Omental fat pad (tissue), 4 donors: ENCODE data around the gene PHKB. TPM values are rescaled to one million over a fixed set of nuclear protein-coding genes. Genes with fewer than 3 reads are reported as not detected.
"Not testable (repeated sequence)": the region's sequence is repeated elsewhere in the genome, so short reads cannot be mapped to it uniquely, and the experiment has no call there.

Experiments used
- ATAC-seq: fragments of 150-250 bp; one replicate; pipeline ENCODE4 v1.9.1; 2016; ENCODE audit warnings: mild to moderate bottlenecking, moderate library complexity; ENCODE audit not compliant: low FRiP score
- DNase-seq: peaks from one replicate; pipeline ENCODE4 v3.0.0-alpha.2; 2019; ENCODE audit warnings: low spot score
- total RNA-seq, 4 donors: library from RNA; depleted of rRNA; stranded (reverse); fragments of >200 nt; gene quantifications; one replicate each; pipeline ENCODE4 v1.1.0, GENCODE V29; 2016
- TF ChIP-seq, protein P1 (sequence below), 3 donors: fragments of 450-650 bp; IDR thresholded peaks; one replicate each; pipeline ENCODE4 v1.5.1; 2016 to 2017; ENCODE audit warnings: antibody characterized with exemption in 3 of 3, mild to moderate bottlenecking in 3 of 3, moderate library complexity in 2 of 3

Gene PHKB
- total RNA-seq, 4 donors from 2014 or later = 55.1 to 112 (median 66.4) TPM

DNA sequence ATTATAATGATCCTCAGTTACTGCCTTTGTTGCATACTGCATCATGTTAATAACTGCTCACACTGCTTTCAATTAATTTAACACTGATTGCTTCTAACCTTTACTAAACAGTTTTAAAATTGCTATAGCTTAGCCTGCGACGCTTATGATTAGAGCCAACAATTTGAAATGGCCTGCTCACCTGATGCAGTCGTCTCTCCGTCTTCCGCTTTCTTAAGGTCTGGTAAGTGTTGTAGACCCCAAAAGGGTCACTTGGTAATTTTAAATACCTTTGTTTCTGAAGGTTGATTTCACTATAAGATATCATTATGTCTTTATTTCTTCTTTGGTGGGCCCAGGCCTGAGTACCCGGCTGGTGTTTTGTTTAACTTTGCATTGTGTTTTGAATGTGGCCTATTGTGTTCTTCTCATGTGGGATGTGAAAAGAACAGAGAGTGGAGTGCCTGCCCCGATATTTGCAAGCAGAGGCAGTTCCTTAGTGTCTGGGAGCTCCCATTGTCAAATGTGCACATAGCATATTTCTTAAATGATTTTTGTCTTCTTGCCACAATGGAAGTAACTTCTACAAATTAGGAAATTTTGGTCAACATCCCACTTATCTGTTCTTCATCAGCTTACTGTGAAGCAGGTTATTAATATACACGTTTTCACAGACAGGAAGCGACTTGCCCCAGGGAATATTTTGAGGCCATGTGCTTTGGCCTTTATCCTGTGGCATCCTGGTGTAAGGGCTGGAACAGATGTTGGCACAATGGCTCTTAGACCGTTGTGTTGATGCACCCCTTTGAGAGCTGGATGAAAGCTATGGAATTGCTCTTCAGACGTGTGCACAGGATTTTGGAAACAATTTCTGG is 2.9 kb downstream of the PHKB start:
- TF ChIP-seq, protein P1, sequence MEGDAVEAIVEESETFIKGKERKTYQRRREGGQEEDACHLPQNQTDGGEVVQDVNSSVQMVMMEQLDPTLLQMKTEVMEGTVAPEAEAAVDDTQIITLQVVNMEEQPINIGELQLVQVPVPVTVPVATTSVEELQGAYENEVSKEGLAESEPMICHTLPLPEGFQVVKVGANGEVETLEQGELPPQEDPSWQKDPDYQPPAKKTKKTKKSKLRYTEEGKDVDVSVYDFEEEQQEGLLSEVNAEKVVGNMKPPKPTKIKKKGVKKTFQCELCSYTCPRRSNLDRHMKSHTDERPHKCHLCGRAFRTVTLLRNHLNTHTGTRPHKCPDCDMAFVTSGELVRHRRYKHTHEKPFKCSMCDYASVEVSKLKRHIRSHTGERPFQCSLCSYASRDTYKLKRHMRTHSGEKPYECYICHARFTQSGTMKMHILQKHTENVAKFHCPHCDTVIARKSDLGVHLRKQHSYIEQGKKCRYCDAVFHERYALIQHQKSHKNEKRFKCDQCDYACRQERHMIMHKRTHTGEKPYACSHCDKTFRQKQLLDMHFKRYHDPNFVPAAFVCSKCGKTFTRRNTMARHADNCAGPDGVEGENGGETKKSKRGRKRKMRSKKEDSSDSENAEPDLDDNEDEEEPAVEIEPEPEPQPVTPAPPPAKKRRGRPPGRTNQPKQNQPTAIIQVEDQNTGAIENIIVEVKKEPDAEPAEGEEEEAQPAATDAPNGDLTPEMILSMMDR (IDR thresholded peaks at IDR 0.05) = no peak
- DNase-seq (no peak), ATAC-seq (no peak)

DNA sequence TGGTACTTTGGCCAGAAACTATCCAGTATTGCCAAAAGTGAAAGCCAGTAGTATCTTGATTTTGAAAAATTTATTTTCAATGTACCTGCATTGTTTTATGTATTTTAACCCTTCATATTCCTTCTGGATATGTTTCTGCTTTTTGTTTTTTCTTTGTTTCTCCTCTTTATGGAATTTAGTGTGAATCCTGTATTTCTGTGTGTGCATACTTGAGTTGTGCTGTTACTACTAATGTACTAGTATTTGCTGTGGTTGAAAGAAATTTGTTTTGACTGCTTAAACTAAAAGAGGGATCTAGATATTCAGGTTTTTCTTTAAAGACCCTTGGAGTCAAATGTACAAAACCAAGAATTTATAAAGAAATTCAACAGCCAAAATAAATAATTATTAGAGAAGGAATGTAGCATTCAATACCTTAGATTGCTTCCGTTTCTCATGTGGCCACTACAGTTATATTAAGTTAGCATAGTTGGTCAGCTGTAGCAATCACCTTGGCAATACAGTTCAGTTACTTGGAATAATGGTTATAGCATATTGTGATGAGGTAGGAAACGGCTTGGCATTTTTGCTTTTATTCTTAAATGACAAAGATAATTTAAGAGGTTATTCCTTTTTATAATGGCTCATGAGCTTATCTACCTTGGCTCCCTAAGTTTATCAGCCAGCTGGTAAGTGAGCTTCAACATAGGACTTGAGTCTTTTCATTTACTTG is 4.9 kb downstream of the PHKB start:
- DNase-seq = no peak

DNA sequence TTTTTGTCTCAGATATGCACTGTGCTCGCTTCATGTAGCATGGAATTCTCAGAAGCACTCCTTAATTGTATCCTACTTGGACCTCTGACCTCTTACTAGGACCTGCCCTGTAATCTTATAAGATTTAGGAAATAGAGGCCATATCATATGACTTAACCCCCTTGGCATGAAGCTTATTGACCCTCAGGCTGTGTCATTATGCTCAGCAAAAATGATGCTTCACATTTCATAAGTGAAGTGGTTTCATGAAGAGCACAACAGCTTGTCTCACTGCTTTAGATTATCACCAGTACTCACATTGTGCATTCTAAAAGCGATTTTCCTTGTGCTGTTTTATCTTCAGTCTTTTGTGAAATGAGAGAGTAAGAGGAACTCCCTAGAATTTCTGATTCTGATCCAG is 6.4 kb downstream of the PHKB start:
- ATAC-seq = no peak
- TF ChIP-seq, protein P1 (IDR thresholded peaks at IDR 0.05) = no peak
- DNase-seq = no peak

More for the DNA sequence above, 4.9 kb downstream of the PHKB start:
- TF ChIP-seq, protein P1 (IDR thresholded peaks at IDR 0.05) = no peak
- ATAC-seq = no peak

DNA sequence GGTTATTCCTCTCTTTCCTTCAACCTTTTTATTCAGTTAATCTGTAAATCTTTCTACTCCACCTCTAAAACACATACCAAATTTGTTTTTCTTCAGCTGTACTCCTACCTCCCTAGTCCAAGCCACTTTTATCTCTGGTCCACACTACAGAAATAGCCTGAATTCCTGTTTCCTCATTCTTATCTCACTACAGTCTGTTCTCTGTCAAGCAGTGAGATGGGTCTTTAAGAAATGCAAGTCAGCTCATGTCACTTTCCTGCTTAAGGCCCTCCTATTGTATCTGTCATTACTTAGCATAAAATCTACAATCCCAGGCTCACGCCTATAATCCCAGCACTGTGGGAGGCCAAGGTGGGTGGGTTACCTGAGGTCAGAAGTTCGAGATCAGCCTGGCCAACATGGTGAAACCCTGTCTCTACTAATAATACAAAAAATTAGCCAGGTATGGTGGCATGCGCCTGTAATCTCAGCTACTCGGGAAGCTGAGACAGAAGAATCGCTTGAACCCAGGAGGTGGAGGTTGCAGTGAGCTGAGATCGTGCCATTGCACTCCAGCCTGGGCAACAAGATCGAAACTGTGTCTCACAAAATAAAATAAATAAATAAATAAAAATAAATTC is 7.0 kb downstream of the PHKB start:
- DNase-seq, ATAC-seq: not testable (repeated sequence)

DNA sequence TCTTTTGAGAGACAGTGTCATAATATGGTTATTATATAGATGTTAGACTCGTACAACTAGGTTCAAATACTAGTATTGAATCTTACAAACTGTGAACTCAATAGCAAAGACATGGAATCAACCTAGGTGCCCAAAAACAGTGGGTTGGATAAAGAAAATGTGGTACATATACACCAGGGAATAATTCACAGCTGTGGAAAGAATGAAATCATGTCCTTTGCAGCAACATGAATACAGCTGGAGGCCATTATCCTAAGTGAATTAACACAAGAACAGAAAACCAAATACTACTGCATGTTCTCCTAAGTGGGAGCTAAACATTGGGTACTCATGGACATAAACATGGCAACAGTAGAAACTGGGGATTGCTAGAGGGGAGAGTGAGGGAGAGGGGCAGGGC is 8.1 kb downstream of the PHKB start:
- no peak for ATAC-seq
- TF ChIP-seq, protein P1 (IDR thresholded peaks at IDR 0.05) = no peak

DNA sequence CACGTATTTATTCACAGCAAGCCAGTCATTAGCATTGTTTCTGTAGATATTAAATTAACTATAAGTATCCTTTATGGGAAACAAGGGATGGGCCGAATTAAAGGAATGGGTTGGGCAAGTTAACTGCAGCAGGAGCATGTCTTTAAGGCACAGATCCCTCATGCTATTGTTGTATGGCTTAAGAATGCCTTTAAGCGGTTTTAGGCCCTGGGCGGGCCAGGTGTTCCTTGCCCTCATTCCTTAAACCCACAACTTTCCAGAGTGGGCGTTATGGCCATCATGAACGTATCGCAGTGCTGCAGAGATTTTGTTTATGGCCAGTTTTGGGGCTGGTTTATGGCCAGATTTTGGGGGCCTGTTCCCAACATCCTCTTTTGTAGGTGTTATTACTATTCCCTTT is 9.1 kb downstream of the PHKB start:
- no peak for DNase-seq
- TF ChIP-seq, protein P1 (IDR thresholded peaks at IDR 0.05) = no peak
- ATAC-seq = no peak

More for the DNA sequence above, 8.1 kb downstream of the PHKB start:
- no peak for DNase-seq

DNA sequence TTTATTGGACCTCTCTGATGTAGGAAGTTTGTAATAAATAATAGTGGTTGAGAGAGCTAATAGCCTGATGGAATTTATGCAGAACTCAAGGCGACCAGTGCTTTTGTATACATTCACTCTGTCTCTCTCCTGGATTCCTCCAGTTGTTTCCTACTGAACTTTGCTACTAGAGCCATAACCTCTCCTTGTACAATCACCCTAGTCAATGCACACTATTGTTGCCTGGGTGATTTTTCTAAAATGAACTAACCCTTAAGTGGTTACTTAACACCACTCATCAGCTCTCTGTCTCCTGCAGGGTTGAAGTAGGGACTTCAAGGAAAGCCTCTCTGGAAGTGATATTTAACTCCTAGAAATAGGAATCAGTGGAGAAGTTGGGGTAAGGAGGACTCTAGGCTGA is 9.7 kb downstream of the PHKB start:
- DNase-seq (no peak), ATAC-seq (no peak)
- TF ChIP-seq, protein P1 (IDR thresholded peaks at IDR 0.05) = no peak

DNA sequence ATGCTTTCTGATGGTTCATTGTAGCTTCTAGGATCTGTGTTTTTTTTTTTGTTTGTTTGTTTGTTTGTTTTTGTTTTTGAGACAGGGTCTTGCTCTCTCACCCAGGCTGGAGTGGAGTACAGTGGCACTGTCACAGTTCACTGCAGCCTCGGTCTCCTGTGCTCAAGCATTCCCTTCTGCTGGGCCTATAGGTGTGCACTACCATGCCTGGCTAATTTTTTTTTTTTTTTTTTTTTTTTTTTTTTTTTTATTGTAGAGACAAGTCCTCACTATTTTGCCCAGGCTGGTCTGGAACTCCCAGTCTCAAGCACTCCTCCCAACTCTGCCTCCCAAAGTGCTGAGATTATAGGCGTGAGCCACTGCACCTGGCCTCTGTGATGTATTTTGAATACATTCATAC is 11.9 kb downstream of the PHKB start:
- not testable (repeated sequence) for DNase-seq, ATAC-seq
